ENCODE measurements around the gene ATAT1.

ATAT1 gene

DNA sequence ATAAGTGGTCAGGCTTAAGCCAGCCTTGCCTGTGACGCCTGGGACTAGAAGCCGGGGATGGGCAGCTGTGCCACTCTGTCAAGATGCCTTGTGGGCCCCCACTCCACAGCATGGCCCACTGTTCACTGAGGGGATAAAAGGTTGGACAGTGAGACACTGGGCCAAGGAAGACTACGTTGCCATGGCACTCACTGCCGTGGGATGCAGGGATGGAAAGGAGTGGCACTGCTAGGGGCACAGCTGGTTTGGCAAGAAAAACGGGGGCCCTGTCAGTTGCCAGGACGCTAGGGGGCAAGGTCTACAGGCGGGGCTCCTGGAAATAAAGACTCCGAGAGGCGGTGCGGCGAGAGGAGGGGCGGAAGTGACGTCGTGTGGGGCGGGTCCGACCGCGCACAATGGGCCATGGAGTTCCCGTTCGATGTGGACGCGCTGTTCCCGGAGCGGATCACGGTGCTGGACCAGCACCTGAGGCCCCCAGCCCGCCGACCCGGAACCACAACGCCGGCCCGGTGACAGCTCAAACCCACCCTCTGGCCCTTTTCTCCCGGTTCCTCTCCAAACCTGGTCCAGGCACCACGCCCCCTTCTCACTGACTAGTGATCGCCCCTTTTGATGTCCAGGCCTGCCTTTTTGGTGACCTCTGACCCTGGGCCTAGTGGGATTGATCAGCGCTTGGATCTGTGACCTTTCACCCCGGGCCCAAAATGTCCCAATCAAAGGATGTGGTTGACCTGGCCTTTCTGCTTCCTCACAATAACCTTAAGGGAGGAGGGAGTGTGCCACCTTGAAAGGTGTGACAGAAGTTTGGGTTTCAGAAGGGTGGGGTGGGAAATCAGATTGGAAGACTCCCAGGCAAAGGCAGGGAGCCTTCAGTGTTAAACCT is at the start of gene ATAT1:
TSS of gene ATAT1 (plus strand) at position 391 of the 883 bp plus-strand sequence.
- H3K4me3 ChIP-seq (ENCODE audit: low read depth, low read length) = peak within 1 kb of the TSS; percentile 66
- TF ChIP-seq, protein P1, sequence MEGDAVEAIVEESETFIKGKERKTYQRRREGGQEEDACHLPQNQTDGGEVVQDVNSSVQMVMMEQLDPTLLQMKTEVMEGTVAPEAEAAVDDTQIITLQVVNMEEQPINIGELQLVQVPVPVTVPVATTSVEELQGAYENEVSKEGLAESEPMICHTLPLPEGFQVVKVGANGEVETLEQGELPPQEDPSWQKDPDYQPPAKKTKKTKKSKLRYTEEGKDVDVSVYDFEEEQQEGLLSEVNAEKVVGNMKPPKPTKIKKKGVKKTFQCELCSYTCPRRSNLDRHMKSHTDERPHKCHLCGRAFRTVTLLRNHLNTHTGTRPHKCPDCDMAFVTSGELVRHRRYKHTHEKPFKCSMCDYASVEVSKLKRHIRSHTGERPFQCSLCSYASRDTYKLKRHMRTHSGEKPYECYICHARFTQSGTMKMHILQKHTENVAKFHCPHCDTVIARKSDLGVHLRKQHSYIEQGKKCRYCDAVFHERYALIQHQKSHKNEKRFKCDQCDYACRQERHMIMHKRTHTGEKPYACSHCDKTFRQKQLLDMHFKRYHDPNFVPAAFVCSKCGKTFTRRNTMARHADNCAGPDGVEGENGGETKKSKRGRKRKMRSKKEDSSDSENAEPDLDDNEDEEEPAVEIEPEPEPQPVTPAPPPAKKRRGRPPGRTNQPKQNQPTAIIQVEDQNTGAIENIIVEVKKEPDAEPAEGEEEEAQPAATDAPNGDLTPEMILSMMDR (IDR thresholded peaks at IDR 0.05; ENCODE audit: low read depth, low read length) = peak; percentile 38
- TF ChIP-seq MYC (IDR thresholded peaks at IDR 0.05; ENCODE audit: low read depth, low read length) = no peak; the same call in 1 of the 2 replicates
- TF ChIP-seq, protein P2, sequence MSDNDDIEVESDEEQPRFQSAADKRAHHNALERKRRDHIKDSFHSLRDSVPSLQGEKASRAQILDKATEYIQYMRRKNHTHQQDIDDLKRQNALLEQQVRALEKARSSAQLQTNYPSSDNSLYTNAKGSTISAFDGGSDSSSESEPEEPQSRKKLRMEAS (IDR thresholded peaks at IDR 0.05; ENCODE audit: low read depth, low read length) = no peak
- TF ChIP-seq POLR2A (IDR thresholded peaks at IDR 0.05; ENCODE audit: extremely low read depth, insufficient read length) = peak; percentile 56
- DNase-seq (ENCODE audit: low read depth) = peak; percentile 86

DNA sequence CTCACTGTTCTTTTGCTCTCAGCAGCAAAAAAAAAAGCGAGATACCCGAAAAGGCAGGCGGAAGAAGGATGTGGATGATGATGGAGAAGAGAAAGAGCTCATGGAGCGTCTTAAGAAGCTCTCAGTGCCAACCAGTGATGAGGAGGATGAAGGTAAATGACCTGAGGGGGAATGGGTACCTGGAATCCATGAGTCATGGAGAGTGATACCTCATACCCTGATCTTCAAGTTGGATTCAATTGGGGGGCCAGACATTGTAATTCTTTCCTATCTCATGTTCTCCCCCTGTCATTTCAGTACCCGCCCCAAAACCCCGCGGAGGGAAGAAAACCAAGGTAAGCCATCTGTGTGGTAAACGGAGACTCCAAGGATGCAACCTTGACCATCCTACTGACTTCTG is 48.6 kb upstream of the ATAT1 start:
- H3K4me3 ChIP-seq (ENCODE audit: low read depth, low read length) = no peak overlapping the region
- TF ChIP-seq MYC (IDR thresholded peaks at IDR 0.05; ENCODE audit: low read depth, low read length) = no peak
- no peak for TF ChIP-seq POLR2A (IDR thresholded peaks at IDR 0.05; ENCODE audit: extremely low read depth, insufficient read length)
- TF ChIP-seq, protein P2 (IDR thresholded peaks at IDR 0.05; ENCODE audit: low read depth, low read length) = no peak
- TF ChIP-seq, protein P1 (IDR thresholded peaks at IDR 0.05; ENCODE audit: low read depth, low read length) = no peak
- no peak for DNase-seq (ENCODE audit: low read depth)

DNA sequence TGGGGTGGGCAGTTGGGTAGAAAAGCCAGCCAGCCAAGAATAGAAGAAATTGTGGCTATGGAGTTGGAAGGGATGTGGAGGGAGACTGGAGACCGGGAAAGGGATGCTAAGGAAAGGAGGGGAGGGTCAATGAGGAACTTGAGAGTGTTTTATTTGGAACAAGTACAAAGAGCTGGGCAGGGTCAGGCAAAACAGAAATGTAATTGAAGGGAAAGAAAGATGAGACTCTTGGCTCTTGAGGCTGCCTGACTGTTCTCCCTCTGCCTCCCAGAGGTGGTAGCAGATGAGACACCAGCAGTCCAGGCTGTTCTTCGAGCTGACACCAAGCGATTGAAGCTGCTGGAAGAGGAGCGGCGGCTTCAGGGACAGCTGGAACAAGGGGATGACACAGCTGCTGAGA is 42.8 kb upstream of the ATAT1 start:
- H3K4me3 ChIP-seq (ENCODE audit: low read depth, low read length) = no peak overlapping the region
- no peak for DNase-seq (ENCODE audit: low read depth)
- TF ChIP-seq MYC (IDR thresholded peaks at IDR 0.05; ENCODE audit: low read depth, low read length) = no peak
- TF ChIP-seq, protein P2 (IDR thresholded peaks at IDR 0.05; ENCODE audit: low read depth, low read length) = no peak
- TF ChIP-seq, protein P1 (IDR thresholded peaks at IDR 0.05; ENCODE audit: low read depth, low read length) = no peak
- no peak for TF ChIP-seq POLR2A (IDR thresholded peaks at IDR 0.05; ENCODE audit: extremely low read depth, insufficient read length)

DNA sequence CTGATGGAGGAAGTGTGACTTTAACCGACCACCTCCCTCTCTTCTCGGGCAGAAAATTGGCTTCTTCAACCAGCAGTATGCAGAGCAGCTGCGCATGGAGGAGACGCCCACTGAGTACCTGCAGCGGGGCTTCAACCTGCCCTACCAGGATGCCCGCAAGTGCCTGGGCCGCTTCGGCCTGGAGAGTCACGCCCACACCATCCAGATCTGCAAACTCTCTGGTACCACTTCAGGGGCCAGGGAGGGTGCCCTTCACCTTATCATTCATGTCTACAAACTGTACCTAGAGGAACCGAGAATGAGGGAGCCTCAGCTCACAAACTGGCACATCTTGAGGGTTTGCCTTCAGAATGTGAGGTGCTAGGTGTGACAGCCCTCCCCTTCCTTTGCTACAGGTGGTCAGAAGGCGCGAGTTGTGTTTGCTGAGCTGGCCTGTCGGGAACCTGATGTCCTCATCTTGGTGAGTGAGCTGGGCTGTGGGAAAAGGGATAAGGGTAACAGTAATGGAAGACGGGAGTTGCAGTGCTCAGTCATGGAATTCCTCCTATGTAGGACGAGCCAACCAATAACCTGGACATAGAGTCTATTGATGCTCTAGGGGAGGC is 36.8 kb upstream of the ATAT1 start:
- TF ChIP-seq POLR2A (IDR thresholded peaks at IDR 0.05; ENCODE audit: extremely low read depth, insufficient read length) = no peak
- no peak for TF ChIP-seq MYC (IDR thresholded peaks at IDR 0.05; ENCODE audit: low read depth, low read length)
- TF ChIP-seq, protein P1 (IDR thresholded peaks at IDR 0.05; ENCODE audit: low read depth, low read length) = no peak
- TF ChIP-seq, protein P2 (IDR thresholded peaks at IDR 0.05; ENCODE audit: low read depth, low read length) = no peak
- no peak for DNase-seq (ENCODE audit: low read depth)
- no peak overlapping the region for H3K4me3 ChIP-seq (ENCODE audit: low read depth, low read length)

DNA sequence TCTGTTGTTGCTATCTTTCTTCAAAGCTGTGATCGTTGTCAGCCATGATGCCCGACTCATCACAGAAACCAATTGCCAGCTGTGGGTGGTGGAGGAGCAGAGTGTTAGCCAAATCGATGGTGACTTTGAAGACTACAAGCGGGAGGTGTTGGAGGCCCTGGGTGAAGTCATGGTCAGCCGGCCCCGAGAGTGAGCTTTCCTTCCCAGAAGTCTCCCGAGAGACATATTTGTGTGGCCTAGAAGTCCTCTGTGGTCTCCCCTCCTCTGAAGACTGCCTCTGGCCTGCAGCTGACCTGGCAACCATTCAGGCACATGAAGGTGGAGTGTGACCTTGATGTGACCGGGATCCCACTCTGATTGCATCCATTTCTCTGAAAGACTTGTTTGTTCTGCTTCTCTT is 36.2 kb upstream of the ATAT1 start:
- DNase-seq (ENCODE audit: low read depth) = no peak
- no peak overlapping the region for H3K4me3 ChIP-seq (ENCODE audit: low read depth, low read length)
- TF ChIP-seq, protein P2 (IDR thresholded peaks at IDR 0.05; ENCODE audit: low read depth, low read length) = no peak
- no peak for TF ChIP-seq MYC (IDR thresholded peaks at IDR 0.05; ENCODE audit: low read depth, low read length)
- TF ChIP-seq, protein P1 (IDR thresholded peaks at IDR 0.05; ENCODE audit: low read depth, low read length) = no peak
- no peak for TF ChIP-seq POLR2A (IDR thresholded peaks at IDR 0.05; ENCODE audit: extremely low read depth, insufficient read length)
